ELF-1 (cell line): ENCODE measurements around the gene NAP1L5.
A peak's percentile ranks its signal among the peaks of the same experiment; 100 is the strongest.

Experiments used
- DNase-seq: peaks from one replicate; pipeline ENCODE4 v3.0.0-alpha.2; 2016; ENCODE audit warnings: low read depth, low spot score

NAP1L5 gene, protein sequence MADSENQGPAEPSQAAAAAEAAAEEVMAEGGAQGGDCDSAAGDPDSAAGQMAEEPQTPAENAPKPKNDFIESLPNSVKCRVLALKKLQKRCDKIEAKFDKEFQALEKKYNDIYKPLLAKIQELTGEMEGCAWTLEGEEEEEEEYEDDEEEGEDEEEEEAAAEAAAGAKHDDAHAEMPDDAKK

DNA sequence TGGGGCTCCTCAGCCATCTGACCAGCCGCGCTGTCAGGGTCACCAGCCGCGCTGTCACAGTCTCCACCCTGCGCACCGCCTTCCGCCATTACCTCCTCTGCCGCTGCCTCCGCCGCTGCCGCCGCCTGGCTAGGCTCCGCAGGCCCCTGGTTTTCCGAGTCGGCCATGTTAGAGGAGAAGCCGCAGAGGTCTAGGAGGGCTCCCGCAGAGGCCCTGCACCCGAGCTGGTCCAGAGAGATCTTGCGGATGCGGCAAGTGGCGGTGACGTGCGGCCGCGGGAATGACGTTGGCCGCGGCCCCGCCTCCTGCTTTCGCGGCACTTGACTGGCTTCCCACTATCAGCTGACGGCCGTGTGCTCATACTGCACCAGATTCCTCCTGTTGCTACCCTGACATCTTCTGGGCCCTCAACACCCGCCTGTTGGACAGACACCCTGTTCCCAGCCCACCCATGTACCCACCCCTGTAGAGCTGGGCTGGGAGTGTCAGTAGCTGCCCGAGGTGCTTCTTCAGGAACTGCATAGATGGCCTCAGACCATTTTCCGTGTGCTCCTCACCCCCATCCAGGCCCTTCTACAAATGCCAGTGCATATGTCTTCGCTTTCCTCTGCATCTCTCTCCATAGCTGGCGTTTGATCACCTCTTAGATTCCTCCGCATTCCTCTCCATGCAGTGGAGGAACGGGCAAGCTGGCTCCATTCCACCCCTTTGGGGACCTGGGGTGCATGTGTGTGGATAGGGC, at the start of gene NAP1L5:
Gene NAP1L5 (minus strand): TSS at position 242 of the 742 bp plus-strand sequence. CDS start 75 bp downstream, at position 167.
- peak; percentile 34 for DNase-seq

GRCh38 chr4:88747351-88747750, 49.7 kb upstream of the NAP1L5 start:
- DNase-seq: no peak

DNA sequence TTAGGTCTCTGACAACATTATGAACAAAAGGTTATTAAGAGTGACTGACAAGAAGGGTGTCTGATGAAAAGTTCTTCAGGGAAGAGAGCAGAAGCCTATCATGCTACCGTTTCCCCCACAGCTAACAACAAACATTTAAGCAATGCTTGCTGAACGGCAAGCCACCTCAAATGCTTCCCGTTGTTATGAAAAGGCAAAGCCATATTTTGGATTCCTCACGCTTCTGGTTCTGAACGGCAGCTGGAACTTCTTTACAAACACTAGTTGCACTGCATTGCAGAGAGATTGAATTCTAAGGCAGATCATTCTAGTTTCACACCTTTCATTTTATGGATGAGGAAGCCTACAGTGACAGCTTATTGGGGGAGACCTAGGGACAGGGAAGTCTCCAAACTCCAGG, 48.6 kb upstream of the NAP1L5 start:
- no peak for DNase-seq

GRCh38 chr4:88745581-88746163, 48.0 kb upstream of the NAP1L5 start:
- no peak for DNase-seq

DNA sequence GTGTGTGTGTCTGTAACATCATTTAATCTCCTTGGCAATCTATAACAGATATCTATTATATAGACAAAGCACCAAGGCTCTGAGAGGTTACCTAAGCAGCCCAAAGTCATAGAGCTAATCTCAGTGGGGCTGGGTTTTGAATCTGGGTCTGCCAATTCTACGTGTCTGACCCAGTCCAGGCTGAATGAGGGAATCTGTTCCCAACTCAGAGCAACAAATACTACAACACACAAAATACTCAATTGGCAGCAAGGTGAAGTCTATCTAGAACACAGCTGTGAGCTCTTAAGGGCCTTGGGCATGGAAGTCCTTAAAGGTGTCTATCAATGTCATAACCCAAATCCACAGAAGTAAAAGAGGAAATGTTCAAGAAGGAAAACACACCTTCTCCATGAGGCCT, 47.5 kb upstream of the NAP1L5 start:
- no peak for DNase-seq

- DNase-seq: no peak
These were observed 47.0 kb upstream of the NAP1L5 start for GRCh38 chr4:88744609-88745008.

DNA sequence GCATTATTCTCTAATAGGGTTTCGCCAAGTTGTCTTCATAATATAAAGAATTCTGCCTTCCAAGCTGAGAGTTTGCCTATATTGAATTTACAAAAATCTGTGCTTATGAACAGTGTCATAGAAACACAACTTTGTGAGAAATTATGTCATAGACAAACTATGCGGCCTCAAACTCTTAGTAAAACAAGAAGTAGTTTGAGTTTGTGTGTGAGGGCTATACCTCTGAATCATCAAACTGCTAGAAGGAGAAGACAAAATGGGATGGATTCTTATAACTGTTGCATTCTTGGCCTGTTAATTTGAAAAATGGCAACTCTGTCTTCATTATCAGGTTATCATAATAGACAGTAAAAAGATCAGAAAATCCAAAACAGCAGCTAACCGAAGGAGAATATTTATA, 46.1 kb upstream of the NAP1L5 start:
- DNase-seq: no peak

DNA sequence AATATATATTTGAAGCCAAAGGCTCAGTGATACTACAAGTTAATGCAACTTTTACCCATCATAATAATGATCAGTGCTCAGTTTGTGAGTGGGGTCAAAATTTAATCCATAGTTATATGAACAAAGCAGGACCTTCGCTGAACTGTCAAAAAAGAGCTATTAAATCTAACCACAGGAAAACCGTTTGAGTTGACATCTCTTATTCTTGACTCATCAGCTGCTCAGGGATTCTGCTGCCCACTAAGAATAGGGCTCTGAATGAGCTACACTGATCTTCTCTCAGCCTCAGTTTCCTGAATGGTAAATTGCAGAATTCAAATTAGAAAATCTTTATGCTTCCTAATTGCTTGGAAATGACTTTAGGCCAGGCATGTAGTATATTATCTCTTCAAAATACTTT, 44.9 kb upstream of the NAP1L5 start:
- no peak for DNase-seq

DNA sequence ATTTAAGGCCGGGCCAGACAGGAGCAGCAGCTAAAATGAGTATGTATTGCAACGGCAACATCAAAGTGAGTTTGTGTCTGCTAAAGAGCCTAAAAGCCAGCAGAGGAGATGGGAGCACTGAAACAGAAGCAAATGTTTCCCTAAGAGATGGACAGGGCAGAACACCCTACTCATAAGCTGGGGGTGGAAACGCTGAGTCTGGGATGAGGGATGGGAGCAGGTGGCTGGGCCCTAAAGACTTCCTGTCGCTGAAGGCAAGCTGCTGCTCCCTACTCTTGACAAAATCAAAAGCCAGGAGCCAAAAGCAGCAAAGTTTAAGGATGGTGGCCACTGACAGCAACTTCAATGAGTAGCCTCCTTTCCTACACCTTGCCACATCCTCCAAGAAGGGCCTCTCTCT, 40.6 kb upstream of the NAP1L5 start:
- no peak for DNase-seq

DNA sequence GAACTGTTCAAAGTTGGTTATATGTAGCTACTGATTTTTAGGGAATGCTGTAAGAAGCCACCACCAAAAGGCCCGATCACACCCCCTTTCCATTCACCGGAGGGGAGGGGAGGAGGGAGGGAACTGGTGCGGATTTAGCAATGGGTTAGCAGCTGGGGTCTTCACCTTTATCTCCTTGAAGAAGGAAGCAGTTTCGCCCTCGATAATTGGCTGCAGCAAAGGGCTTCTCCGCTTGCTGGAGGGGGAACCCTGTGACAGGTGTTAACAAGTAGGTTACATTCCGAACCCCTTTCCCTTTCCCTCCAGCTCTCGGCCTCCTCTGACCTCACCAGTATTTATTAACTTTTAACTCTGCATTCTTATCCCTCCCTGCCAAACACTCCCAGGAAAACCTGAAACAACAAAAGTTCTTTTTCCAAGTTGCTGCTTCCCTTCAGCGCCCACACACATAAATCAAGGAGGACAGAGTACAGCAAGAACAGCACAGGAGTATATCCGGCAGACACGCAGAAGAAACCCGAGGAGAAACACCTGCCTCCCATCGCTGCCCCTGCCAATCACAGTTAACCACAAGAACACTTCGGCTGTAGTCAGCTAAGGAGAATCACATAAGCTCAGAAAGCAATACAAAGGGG, 39.8 kb upstream of the NAP1L5 start:
- no peak for DNase-seq

- no peak for DNase-seq
These were observed 38.6 kb upstream of the NAP1L5 start for GRCh38 chr4:88736264-88736663.

DNA sequence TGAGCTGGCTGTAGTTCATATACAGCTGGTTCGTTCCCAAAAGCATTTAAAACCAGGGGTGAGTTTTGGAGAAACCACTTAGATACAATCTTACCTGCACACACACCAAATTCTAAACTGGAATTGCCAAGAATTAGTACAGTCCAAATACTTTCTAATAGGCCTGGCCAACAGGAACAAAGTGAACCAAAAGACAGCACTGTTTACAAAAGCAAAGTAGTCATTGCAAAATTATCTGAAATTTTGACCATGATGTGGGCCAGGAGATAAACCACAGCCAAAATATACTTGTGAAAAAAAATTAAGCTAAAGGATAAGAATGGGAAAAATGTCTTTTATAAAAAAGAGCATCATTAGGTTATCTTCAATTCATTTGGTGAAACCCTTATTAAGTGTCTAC, 37.9 kb upstream of the NAP1L5 start:
- no peak for DNase-seq

GRCh38 chr4:88734403-88734949, 36.8 kb upstream of the NAP1L5 start:
- DNase-seq: no peak

GRCh38 chr4:88732714-88733368, 35.2 kb upstream of the NAP1L5 start:
- no peak for DNase-seq

GRCh38 chr4:88731381-88731780, 33.8 kb upstream of the NAP1L5 start:
- DNase-seq: no peak

GRCh38 chr4:88730811-88731210, 33.2 kb upstream of the NAP1L5 start:
- no peak for DNase-seq

DNA sequence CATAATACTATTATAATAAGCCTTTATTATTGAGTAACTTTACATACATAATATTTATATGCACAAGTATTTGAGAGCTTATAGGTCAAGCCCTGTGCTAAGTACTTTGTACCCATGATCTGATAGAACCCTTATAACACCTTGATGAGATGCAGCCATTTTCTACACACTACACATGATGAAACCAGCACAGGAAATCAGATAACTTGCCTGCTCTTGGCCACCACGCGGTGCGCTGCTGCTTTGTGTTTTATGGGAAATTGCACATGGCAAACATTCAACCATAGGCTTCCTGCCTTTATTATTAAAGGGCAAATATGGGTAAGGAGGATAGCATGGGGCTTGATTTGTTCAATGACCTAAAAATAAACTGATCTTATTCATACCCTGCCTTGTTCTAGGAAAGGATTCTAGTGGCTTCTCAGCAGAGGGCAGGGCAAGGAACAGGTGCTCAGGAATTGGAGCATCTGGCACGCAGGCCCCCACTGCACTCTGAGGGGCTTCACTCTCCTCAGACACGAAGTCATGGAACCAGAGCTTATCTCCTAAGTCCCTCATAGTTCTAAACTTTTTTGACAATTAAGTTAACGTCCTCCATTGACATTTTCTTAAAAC, 31.6 kb upstream of the NAP1L5 start:
- DNase-seq: no peak

DNA sequence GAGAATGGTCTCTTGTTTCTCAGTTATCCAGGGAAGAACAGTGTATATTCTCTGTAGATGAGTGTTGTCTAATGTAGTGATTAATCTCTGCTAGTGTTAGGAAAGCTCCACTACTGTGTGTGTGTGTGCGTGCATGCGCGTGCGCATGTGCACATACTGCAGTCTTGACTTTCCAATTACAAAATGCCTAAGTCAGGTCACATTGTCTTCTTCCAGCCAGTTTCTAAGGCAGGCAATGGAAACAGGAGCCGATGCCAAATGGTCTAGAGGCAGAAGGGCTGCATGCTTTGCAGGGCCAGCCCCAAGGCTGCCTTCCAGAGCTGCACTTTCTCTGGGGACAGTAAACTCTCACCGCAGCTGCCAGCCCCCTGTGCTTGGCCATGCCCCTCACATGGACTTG, 30.5 kb upstream of the NAP1L5 start:
- DNase-seq: no peak

DNA sequence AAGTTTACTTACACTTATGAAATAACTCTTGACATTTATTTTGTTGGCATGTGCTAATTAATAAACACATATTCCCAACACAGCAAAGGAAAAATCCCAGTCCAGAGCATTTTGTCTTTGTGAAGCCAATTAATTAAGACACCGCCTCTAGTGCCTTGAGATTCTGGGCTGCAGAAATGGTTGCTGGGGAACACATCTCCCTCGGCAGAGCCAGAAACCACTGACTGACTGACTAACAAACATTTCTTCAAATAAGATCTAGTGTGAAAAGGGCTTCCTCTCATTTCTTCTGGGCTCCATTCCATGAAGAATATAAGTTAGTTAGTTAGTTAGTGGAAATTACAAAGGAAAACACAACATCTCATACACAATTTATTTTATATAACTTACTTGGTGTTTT, 28.4 kb upstream of the NAP1L5 start:
- DNase-seq: no peak

DNA sequence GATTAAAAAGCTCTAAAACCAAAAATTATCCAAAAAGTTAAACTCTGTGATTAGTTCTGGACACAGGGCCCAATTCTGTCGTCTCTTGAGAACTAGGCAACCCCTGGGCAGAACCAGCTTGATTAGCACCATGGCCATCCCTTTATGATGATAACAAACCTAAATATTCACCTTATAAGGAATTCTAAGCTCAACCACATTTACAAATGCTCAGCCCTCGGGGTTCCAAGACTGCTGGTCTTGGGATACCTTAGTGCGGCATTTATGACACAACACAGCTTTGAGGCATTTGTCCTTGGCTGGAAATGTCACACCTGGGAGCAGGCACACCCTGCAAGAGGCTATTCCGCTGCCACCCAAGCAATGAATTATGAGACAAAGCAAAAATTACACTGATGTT, 27.5 kb upstream of the NAP1L5 start:
- DNase-seq: peak; percentile 24

GRCh38 chr4:88724406-88724805, 26.8 kb upstream of the NAP1L5 start:
- DNase-seq: no peak
